CD4-positive, alpha-beta T cell treated with Interleukin-10 for 1 hour (primary cell): ENCODE results near the gene ZNF710.

Experiments used
- DNase-seq: peaks from one replicate; pipeline ENCODE4 v3.0.0-alpha.2; 2020

The ZNF710 gene

DNA sequence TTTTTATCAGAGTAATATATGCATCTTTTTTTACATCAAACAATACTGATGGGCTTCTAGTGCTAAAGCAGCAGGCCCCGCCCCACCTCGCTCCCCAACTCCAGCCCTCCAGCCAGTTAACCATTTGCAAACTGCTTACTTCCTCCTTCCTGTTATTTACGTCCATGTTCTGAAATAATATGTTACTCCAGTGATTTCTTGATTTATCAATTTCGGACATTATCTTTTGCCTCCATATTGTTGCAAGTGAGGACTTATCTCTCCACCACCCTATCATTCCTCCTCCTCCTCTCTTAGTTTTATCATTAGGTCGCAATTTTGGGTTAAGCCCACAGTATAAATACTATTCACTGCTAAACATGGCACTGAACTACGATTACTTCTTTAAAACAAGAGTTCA lies 39.5 kb downstream of the ZNF710 start:
- no peak for DNase-seq

DNA sequence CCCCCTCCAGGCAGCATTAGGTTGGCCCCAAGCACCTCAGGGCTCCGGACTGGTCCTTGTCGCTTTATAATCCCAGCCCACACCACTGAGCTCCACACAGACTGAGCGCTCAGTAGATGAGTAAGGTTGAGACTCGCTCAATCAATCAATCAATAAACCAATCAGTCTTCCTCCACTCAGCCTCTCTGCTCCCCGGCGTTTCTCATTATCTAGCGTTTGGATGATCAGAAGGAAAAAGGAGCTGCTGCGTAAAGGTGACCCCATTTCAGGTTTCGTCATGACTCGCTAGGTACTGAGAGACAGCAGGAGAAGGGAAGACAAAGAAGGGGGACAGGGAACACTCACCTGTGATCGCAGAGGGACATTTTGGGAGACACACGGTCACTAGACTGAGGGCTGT lies 41.2 kb downstream of the ZNF710 start:
- no peak for DNase-seq

DNA sequence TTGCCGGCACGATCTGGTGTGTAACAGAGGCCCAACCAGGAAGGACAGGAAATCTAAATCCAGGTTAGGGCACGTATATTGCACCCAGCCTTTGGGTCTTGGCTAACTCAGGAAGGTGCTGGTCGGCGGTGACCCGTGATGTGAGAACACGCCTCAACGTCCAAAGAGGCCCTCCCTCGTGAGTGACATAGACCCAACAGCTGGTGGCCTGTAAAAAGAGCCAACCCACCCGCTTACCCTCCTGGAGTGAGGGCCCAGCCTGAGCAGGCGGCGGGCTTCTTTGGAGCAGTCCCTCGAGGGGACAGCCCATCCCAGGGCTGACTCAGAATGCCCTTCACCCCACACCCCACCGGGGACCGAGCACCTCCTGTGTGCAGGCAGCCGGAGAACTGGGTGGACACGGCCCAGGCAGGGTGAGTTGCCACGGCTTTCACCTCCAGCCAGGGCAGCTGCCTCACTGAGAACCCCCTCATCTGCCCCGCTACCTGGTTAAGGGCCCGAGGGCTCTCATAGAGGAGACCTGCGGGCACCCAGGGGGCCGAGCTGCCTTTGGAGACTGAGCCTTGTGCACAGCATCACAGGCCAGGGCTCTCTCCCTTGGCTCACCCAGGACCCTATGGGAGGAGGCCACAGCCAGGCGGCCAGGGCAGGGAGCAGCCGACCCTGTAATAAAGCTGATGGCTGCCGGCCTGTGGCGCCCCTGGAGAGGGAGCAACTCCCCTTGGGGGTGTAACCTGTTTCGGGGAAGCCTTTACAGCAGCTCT lies 41.8 kb downstream of the ZNF710 start:
- DNase-seq = no peak

DNA sequence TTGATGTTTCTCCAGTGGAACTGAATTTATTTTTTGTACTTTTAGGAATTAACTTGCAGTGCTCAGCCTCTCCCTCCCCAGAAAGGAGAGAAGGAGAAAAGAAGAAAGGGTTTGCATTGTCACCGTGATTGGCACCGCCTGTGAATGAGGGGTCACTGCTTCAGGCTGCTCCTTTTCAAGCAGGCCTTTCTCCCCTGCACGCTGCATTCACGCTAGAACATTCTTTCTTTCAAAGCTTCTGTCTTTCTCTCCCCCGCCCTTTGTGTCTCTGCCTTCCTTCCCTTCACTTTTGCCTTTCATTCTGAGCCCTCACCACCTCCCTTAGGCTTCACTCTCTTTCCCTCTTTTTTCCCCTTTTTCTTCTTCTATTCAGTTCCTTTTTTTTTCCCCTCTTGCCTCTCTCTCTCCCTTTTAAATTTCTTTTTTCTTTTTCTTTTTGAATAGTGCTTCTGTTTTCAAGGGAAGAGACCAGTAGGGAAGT lies 42.4 kb downstream of the ZNF710 start:
- no peak for DNase-seq

DNA sequence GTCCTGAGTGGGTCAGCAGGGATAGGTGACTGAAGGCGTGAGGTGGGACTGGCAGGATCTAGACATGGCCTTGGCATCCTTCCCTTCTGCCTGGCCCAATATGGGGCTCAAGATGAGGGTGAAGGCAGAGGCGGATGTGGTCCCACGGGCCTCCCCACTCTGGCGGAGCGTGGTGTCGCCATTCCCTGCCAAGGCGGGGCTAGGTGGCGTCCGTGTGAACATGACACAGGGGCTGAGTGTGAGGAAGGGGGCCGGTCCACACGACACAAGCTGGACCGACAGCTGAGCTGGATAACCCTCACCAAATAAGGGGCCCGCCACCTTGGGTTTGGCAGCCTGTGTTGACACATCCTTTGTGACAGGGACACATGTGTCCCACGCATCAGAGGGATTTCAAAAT lies 43.1 kb downstream of the ZNF710 start:
- no peak for DNase-seq

DNA sequence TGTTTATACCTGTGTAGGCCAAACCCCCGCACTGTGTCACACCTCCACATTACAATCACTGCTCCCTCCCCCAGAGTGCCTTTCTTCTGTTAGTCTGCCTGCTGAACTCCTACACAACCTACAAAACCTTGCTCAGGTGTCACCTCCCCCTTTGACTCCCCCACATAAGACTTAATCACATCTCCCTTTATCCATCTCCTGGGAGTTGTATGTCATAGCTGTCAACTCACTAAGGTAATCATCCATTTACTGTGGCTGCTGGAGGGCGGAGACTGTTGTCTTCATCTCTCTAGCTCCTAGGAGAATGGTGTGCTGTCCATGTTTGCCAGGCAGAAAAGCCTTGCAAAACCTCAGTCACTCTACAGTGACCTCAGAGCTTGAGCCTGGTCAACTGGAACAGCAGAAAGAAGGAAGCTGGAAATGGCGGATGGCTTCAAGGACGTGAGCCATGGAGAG lies 43.8 kb downstream of the ZNF710 start:
- DNase-seq = no peak

DNA sequence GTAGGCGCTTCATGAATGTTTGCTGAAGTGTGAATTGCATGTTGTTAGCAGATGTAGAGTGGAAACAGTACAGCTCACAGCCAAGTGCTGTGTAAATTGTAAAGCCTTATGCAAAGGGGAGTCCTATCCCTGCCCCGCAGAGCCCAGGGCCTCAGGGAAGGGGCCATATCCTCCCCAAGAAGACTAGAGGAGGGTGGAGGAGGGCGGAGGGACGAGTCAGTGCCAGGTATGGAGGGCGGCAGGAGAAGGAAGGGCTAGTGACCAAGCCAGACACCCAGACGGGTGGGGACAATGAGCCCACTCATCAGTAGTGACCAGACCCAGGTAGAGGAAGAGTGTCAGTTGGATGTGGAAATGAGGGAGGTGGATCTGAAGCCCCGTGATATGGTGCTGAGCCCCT lies 45.2 kb downstream of the ZNF710 start:
- DNase-seq = no peak

- no peak for DNase-seq
These were observed 45.8 kb downstream of the ZNF710 start for GRCh38 chr15:90046911-90047392.

DNA sequence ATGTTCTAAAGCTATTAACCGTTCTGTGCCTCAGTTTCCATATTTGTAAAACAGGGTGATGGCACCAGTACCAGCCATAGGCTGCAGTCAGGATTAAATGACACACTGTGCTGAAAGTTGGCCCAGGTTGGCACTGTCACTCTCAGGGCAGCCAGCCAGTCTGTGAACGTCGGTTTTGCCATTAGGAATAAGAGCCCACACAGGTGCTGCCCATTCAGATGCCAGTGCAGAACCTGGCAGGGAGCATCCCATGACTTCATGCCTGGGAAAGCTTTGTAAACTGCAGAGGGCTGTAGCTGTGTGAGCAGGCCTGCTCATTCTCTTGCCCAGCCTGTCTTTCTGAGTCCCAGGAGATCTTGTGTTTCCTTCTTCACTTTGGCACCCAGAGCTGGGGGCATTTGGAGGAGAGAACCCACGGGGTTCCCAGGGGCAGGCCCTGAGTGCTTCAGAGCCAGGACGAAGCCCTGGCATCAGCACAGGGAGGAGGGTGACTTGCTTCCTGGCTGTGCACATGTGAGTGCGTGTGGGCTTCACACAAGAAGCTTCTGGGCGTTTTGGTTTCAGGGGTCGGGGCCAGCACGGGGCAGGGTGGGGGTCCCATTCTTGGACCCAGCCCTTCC lies 46.9 kb downstream of the ZNF710 start:
- no peak for DNase-seq

- no peak for DNase-seq
These were observed 47.9 kb downstream of the ZNF710 start for GRCh38 chr15:90049030-90049429.

GRCh38 chr15:90049666-90050604 lies 48.8 kb downstream of the ZNF710 start:
- DNase-seq = no peak

DNA sequence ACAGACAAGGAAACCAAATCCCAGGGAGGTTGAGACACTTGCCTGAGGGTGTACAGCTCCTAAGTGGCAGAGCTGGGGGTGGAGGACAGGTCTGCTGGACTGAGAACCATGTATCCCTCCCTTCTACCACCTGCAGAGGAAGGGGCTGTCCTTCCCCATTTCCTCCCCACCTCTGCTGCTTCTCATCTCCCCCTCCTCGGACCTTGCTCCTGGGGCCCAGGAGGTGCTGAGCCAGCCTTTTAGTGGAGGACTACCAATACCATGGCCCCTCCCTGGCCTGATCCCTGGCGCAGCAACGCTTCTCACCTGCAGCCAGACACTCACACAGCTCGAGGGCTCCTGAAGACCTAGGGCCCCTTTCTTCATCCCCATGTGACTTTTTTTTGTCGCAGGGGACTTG lies 50.8 kb downstream of the ZNF710 start:
- DNase-seq = no peak

GRCh38 chr15:90053685-90054466 lies 52.8 kb downstream of the ZNF710 start:
- DNase-seq = no peak

DNA sequence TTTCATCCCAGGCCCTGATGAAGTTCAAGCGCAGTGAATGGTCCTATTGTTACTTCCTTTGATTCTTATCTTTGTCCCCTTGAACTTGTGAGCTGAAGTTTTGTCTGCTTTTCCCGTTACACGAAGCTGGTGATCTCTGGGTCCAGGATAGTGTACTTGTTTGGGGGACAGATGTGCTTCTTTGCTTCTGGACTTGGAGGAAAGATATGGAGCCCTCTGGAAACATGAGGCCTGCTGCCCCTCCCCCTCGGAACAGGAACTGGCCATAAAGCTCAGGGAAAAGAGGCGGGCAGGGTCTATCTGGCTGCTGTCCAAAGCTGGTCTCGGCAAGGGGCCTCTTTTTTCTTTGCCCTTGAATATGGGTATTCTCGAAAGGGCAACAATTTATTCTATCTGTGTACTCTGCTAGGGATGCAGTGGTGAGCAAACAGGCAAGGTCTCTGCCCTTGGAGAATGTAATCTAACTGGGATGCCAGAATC lies 53.5 kb downstream of the ZNF710 start:
- DNase-seq = no peak

DNA sequence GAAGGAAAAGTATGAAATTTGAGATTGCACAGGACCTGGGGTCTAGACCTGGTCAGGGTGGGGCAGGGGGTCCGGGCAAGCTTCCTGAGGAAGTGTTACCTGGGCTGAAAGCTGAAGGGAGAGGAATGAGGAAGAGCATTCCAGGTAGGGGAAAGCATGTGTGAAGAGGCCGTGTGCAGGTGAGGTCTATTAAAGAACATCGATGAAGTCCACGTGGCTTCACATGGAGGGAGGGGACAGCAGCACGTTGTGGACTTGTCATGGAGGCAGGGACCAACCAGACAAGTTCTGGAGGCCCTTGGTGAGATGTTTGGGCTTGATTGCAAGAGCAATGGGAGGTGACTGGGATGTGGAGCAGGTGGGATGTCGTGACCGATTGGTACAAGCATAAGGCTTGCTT lies 54.1 kb downstream of the ZNF710 start:
- no peak for DNase-seq

GRCh38 chr15:90056529-90056928 lies 55.4 kb downstream of the ZNF710 start:
- no peak for DNase-seq

DNA sequence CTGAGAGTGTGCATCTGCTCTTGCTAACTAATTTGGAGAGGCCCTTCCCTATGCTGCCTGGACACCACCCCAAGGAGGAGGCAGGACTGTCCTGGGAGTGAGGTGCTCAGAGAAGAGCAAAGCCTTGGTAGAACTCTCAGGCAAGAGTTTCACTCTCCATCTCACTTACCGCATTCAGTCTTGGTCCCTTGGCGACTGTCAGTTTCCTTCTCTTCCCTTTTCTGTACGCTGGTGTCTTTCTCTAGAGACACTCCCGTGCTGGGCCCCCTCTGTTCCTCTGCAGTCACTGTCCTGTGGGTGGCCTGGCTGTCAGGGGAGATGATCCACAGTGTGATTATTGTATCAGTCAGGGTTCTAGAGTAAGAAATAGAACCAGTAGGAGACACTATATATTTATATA lies 57.2 kb downstream of the ZNF710 start:
- no peak for DNase-seq

DNA sequence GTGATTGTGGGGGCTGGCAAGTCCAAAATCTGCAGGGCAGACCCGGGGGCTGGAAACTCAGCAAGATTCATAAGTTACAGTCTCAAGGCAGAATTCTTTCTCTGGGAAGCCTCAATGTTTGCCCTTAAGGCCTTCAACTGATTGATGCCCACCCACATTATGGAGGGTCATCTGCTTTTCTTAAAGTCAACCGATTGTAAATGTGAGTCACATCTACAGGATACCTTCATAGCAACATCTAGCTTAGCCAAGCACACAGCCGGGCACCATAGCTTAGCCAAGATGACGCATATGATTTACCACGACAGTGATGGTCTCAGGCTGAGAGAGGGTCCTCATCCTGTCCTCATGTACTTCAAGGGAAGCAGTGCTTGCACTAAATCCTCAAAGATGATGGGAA lies 57.7 kb downstream of the ZNF710 start:
- no peak for DNase-seq

GRCh38 chr15:90059208-90059985 lies 58.3 kb downstream of the ZNF710 start:
- DNase-seq = peak; percentile 79

DNA sequence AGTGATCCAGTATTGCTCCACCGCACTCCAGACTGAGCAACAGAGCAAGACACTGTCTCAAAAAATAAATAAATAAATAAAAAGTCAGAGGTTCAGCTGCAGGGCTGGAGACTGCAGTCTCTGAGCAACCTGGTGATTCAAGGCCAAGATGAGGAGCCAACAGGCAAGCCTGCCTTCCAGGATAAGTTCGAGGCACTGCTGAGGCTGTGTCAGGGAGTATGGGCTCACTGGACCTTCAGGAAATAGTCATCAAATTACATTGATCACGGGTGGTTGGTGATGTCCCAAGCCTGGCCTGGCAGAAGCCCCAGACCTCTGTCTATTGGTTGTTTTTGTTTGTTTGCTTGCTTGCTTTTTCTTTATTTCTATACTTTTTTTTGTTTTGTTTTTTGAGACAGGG lies 59.7 kb downstream of the ZNF710 start:
- DNase-seq = no peak

GRCh38 chr15:90062023-90062442 lies 60.9 kb downstream of the ZNF710 start:
- peak; percentile 53 for DNase-seq
